IPS-20b (cell line): ENCODE measurements around the gene HSPH1.

Source experiments
- H3K27ac ChIP-seq: one replicate; pipeline ENCODE4 v1.5.1; 2013; ENCODE audit warnings: low read length
- H3K27me3 ChIP-seq: 2 replicates; pipeline ENCODE4 v1.6.1; 2013; ENCODE audit warnings: mild to moderate bottlenecking, low read length, inconsistent platforms; ENCODE audit not compliant: insufficient read depth
- H3K36me3 ChIP-seq: 2 replicates; pipeline ENCODE4 v1.6.1; 2013; ENCODE audit warnings: low read depth, mild to moderate bottlenecking, inconsistent platforms, low read length, moderate library complexity; ENCODE audit not compliant: insufficient read depth
- H3K4me1 ChIP-seq: 2 replicates; pipeline ENCODE4 v1.6.1; 2013; ENCODE audit warnings: mild to moderate bottlenecking, control low read depth, inconsistent platforms, low read length, moderate library complexity; ENCODE audit not compliant: insufficient read depth
- H3K4me3 ChIP-seq: 2 replicates; pipeline ENCODE4 v1.5.1; 2013; ENCODE audit warnings: mild to moderate bottlenecking, low read length, inconsistent platforms
- H3K9ac ChIP-seq: 2 replicates; pipeline ENCODE4 v1.6.1; 2013; ENCODE audit warnings: low read depth, mild to moderate bottlenecking, inconsistent platforms, low read length, moderate library complexity
- H3K9me3 ChIP-seq: 2 replicates; pipeline ENCODE4 v1.6.1; 2013; ENCODE audit warnings: mild to moderate bottlenecking, low read depth, low read length, inconsistent platforms; ENCODE audit not compliant: insufficient read depth

Gene HSPH1

DNA sequence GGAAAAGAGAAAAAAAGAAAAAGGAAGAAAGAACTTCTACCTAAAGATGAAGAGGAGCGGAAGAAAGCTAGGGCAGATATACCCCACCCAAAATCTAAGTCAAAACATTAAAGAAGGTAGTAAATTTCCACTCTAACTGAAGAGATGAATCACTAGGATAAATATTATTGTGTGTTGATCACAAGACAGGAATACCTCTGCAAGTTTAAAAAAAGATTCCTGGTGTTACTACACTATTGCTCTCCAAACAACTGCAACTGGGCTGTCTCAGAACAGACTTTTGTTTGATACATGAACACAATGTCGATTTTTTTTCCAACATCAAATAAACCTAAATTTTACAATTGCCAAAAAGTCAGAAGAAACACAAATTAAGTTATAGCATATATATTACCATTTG, 6.8 kb downstream of the HSPH1 start:
- Histone ChIP-seq H3K27ac (no peak overlapping the region), H3K27me3 (no peaks in the 10 kb centered on the region), H3K36me3 (peaks cover 78% of the 10 kb centered on the region), H3K9me3 (no peaks in the 10 kb centered on the region), H3K4me3 (no peak overlapping the region), H3K9ac (no peak overlapping the region), H3K4me1 (peaks cover 9% of the 10 kb centered on the region; the same call in 1 of the 2 replicates)

DNA sequence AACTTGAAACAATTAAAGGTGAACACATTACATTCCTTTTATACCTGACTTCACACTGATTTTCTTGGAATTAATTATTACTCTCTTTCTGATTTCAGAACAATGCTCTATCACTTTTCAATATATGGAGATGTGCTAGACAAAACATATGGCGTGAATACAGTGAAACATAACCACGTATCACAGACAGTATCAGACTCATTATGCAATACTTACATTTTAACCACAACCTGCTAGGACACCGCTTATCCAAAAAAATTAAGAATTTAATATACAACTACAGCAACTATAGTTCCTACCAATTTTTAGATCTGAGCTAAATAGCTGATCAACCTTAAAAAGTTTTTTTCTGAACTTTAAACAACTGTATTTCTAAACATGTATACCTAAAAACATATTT, 9.9 kb downstream of the HSPH1 start:
- H3K27me3 ChIP-seq = no peaks in the 10 kb centered on the region
- no peaks in the 10 kb centered on the region for H3K9me3 ChIP-seq
- no peak overlapping the region for H3K27ac ChIP-seq
- H3K4me1 ChIP-seq = no peaks in the 10 kb centered on the region
- no peak overlapping the region for H3K4me3 ChIP-seq
- peaks cover 94% of the 10 kb centered on the region for H3K36me3 ChIP-seq
- no peak overlapping the region for H3K9ac ChIP-seq

DNA sequence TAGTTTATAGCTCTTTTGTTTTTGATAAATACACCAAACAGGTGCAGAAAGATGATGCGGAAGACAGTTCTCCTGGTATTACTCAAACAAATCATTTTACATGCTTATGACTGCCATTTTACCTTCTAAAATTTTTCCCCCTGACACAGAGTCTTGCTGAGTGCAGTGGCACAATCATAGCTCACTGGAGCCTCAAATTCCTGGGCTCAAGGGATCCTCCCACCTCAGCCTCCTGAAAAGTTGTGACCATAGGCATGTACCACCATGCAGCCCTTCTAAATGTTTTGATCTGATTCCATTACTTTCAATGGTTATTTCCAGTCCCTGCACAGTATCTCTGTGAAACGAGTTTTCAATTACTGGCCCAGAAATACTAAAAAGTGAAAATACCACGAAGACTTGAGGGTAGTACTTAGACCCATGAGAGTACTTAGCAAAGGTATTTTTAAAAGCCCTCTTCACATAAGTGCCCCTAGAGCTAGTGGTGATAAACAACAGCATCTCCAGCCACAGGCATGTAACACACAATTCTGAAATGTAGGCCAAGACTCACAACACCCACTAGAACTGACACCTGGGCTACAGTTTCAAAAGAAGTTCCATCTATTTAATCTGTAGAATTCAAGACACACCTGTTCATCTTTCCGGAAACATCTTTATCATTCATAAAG, 11.3 kb downstream of the HSPH1 start:
- no peak overlapping the region for H3K4me3 ChIP-seq
- no peaks in the 10 kb centered on the region for H3K4me1 ChIP-seq
- no peaks in the 10 kb centered on the region for H3K27me3 ChIP-seq
- H3K27ac ChIP-seq = no peak overlapping the region
- peaks cover 100% of the 10 kb centered on the region for H3K36me3 ChIP-seq
- no peak overlapping the region for H3K9ac ChIP-seq
- H3K9me3 ChIP-seq = no peaks in the 10 kb centered on the region

DNA sequence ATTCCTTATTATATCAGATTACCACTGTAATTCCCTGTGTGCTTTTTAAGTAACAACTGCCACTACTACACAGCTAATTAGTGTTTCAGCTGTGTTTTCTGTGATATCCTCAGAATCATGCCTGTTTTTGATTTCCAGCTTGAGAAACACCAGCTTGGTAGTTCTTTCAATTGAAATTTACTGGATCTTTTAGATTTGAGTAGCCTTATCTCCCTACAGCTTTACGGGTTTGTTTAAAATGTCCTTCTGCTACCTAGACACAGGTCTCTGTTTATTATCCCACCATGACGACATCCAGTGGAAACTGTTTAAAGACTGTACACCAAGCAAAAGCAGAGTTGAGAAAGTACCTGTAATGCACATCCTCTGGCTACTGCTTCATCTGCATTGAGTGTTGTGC, 12.1 kb downstream of the HSPH1 start:
- no peaks in the 10 kb centered on the region for H3K27me3 ChIP-seq
- H3K27ac ChIP-seq = no peak overlapping the region
- no peak overlapping the region for H3K4me3 ChIP-seq
- H3K36me3 ChIP-seq = peaks cover 100% of the 10 kb centered on the region
- H3K4me1 ChIP-seq = no peaks in the 10 kb centered on the region
- H3K9me3 ChIP-seq = no peaks in the 10 kb centered on the region
- H3K9ac ChIP-seq = no peak overlapping the region

DNA sequence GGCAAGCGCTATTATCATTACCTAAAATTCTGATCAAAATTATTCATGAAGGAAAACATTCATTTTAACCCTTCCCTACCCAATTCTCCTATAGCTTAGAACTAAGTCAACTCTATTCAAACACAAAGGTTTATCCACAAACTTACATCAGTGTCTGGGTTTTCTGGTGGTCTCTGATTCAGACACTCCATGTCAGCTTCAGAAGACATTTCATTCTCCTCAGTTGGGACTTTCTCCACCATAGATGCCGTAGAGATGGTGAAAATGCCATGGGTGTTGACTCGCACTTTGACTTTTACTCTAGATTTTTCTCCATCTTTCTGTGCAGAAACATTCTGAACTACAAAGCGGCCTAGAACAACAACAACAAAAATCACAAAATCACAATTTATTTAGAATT, 16.3 kb downstream of the HSPH1 start:
- Histone ChIP-seq H3K36me3 (peaks cover 100% of the 10 kb centered on the region), H3K4me3 (no peak overlapping the region), H3K27me3 (no peaks in the 10 kb centered on the region), H3K9me3 (no peaks in the 10 kb centered on the region), H3K27ac (no peak overlapping the region), H3K4me1 (no peaks in the 10 kb centered on the region), H3K9ac (no peak overlapping the region)

DNA sequence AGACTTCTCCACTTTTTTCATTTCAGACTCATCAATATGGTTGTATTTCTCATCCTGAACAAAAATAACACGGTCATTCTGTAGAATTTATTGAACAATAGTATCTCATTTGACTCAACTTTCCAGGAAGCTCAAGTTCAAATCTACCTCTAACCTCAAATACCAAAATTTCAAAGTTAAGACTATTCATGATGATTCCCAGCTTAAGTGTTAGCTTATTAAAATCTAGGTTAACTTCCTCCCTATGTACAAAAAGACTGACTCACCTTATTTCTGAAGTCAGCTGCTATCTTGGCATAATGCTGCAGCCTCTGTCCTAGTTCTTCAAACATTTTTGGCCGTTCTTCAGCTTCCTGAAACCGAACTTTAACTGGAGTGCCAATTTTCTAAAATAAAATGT, 23.2 kb downstream of the HSPH1 start:
- no peaks in the 10 kb centered on the region for H3K9me3 ChIP-seq
- H3K36me3 ChIP-seq = peaks cover 94% of the 10 kb centered on the region
- H3K27ac ChIP-seq = no peak overlapping the region
- no peaks in the 10 kb centered on the region for H3K27me3 ChIP-seq
- no peak overlapping the region for H3K9ac ChIP-seq
- H3K4me3 ChIP-seq = no peak overlapping the region
- no peaks in the 10 kb centered on the region for H3K4me1 ChIP-seq

DNA sequence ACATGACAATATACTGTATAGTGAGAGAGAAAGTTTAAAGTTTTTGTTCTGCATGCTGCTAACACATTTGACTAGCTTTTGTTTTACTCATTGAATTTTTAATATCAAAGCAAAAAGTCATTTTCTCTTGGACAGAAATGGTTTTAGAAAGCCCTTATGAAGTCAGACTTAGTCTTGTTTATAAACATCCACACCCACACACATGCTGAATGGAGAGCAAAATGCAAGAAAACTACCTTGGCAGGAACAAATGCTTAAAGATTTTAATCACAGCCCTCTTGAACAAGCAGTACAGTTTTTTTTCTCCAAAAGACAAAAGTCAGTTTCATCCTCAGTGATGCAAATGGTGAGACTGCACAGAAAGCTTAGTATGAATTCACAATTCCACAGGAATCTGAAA, 25.0 kb downstream of the HSPH1 start:
- Histone ChIP-seq H3K27ac (no peak overlapping the region), H3K27me3 (no peaks in the 10 kb centered on the region), H3K36me3 (peaks cover 76% of the 10 kb centered on the region)

DNA sequence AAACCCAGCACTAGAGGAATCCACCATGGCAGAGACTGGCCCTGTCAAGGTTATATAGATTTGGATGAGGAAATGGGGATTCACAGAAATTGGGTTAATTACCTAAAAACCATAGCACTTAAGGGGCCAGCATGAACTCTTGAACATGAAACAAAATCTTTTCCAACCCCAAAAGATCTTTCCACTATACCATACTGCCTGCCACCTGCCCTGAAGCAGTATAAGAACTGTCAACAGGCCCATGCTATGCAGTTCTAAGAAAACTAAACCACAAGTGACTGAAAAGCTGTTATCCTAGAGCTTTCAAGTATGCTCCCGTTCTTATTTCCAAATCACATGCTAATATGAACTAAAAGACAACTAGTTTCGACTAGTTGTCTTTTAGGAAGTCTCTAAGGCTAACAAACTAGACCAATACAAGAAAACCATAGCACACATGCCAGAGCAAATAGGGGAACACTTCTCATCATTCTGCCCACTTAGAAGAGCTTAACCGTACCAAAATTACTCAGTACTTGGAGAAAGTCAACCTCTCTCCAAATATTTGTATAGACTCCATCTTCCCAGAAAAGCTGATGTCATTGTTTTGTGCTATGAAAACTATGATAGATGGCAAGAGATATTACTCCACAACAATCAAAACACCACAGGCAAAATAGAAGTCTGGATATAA, 27.5 kb downstream of the HSPH1 start:
- Histone ChIP-seq H3K9ac (no peak overlapping the region), H3K4me3 (no peak overlapping the region), H3K9me3 (no peaks in the 10 kb centered on the region), H3K4me1 (no peaks in the 10 kb centered on the region), H3K27me3 (no peaks in the 10 kb centered on the region), H3K36me3 (peaks cover 50% of the 10 kb centered on the region), H3K27ac (no peak overlapping the region)

More for the DNA sequence above, 25.0 kb downstream of the HSPH1 start:
- Histone ChIP-seq H3K9ac (no peak overlapping the region), H3K4me1 (no peaks in the 10 kb centered on the region), H3K9me3 (no peaks in the 10 kb centered on the region), H3K4me3 (no peak overlapping the region)

DNA sequence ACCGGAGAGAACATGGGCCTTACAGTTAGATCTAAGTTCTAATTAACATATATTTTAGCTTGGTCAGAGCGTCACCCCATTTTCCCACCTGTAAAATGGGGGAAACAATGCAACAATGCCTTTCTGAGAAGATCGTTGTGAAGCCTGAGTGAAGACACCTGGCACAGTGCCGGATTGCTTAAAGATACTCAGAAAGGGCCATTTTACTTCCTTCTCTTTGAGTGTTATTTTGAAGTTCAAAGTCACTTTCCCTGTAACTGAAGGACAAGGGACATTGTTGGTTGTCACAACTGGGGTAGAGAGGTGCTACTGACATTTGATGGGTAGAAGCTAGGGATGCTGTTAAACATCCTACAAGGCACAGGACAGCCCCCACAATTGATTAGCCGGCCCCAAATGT, 28.1 kb downstream of the HSPH1 start:
- peaks cover 5% of the 10 kb centered on the region; the same call in 1 of the 2 replicates for H3K4me1 ChIP-seq

DNA sequence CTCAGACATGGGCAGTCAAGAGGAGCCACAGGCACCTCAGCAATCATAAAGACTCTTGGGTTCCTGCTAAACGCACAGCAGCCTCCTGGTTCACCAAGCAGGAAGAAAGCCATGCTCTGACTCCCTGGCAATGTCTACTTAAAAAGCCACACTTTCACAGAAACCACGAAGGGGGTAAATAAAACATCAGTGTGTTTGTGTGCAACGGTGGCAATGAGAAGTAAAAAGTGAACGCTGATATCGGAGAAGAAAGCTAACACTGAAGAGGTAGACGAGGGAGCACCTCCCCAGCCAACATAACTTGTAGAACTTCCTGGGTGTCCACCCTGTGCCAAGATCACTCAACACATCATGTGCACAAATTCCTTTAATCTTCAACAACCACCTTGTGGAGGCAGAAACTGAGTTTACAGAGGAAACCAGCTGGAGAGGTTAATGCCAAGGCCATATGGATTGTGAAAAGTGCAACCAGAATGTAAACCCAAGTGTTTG, 30.2 kb downstream of the HSPH1 start:
- Histone ChIP-seq H3K27ac (no peak overlapping the region), H3K9ac (no peak overlapping the region), H3K4me3 (no peak overlapping the region), H3K27me3 (no peaks in the 10 kb centered on the region), H3K9me3 (no peaks in the 10 kb centered on the region), H3K4me1 (peaks cover 5% of the 10 kb centered on the region; the same call in 1 of the 2 replicates), H3K36me3 (peaks cover 24% of the 10 kb centered on the region)

More for the DNA sequence above, 28.1 kb downstream of the HSPH1 start:
- H3K9ac ChIP-seq = no peak overlapping the region
- no peak overlapping the region for H3K4me3 ChIP-seq
- H3K27me3 ChIP-seq = no peaks in the 10 kb centered on the region
- H3K36me3 ChIP-seq = peaks cover 45% of the 10 kb centered on the region
- no peak overlapping the region for H3K27ac ChIP-seq
- H3K9me3 ChIP-seq = no peaks in the 10 kb centered on the region

DNA sequence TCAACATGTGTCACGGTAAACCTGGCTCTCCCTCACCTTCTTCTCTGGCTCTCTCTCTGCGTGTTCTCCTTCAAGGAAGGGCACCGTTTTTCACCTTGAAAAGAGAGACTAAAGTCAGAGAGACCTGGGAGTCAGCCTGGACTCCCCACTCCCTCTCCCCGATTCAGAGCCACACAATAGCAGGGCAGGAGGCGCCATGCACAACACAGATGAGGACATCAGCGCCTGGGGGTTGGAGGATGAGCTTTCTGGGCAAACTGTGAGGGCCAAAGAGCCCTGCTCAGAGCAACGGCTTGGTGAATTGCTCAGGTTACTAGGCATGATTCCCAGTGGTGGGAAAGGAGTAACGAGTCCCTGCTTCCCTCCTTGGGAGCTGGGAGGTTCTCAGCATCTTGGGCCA, 32.3 kb downstream of the HSPH1 start:
- Histone ChIP-seq H3K27me3 (no peaks in the 10 kb centered on the region), H3K9ac (no peak overlapping the region), H3K9me3 (no peaks in the 10 kb centered on the region), H3K36me3 (peaks cover 3% of the 10 kb centered on the region; the same call in 1 of the 2 replicates), H3K4me1 (peaks cover 5% of the 10 kb centered on the region; the same call in 1 of the 2 replicates), H3K4me3 (no peak overlapping the region), H3K27ac (no peak overlapping the region)

DNA sequence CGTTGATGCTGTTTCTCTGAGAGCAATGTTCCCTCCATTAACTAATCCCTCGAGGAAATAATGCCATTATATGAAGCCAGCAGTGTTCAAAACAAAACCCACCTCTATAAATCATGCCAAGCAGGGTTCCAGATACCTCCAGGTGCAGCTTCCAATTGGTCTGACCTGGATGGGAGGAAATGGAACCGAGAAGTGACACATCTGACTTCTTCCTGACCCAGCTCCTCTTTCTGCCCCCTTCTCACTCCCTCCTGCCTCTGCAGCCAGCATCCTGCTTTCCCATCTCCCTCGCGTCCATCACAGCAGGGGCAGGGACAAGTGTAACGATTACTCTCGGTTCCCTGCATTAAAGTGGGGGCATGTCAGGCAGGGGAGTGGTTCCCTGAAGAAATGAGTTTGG, 37.5 kb downstream of the HSPH1 start:
- no peaks in the 10 kb centered on the region for H3K36me3 ChIP-seq
- H3K9me3 ChIP-seq = no peaks in the 10 kb centered on the region
- H3K27ac ChIP-seq = no peak overlapping the region
- H3K9ac ChIP-seq = no peak overlapping the region
- no peak overlapping the region for H3K4me3 ChIP-seq
- peaks cover 5% of the 10 kb centered on the region; the same call in 1 of the 2 replicates for H3K4me1 ChIP-seq
- no peaks in the 10 kb centered on the region for H3K27me3 ChIP-seq
